IPS-NIHi7 (cell line): ENCODE data around the gene RSBN1.

Experiments used
- DNase-seq: peaks from one replicate; pipeline ENCODE4 v3.0.0; 2012; ENCODE audit warnings: mixed read lengths; ENCODE audit errors: extremely low spot score

RSBN1 gene

GRCh38 chr1:113812661-113813135 lies 422 bp upstream of the RSBN1 start:
- DNase-seq, result peak; percentile 40

GRCh38 chr1:113811156-113811887 lies 954 bp downstream of the RSBN1 start:
- peak; percentile 43 for DNase-seq

- DNase-seq, result no peak
Measured at GRCh38 chr1:113809670-113810602, 2.3 kb downstream of the RSBN1 start.

GRCh38 chr1:113808450-113809195 lies 3.7 kb downstream of the RSBN1 start:
- DNase-seq, result no peak

GRCh38 chr1:113805639-113806038 lies 6.6 kb downstream of the RSBN1 start:
- DNase-seq, result no peak

- DNase-seq, result no peak
Measured at GRCh38 chr1:113805256-113805531, 7.1 kb downstream of the RSBN1 start.

GRCh38 chr1:113804421-113805255 lies 7.6 kb downstream of the RSBN1 start:
- DNase-seq, result peak; percentile 12

- no peak for DNase-seq
Measured at GRCh38 chr1:113802367-113803007, 9.8 kb downstream of the RSBN1 start.

- DNase-seq, result no peak
Measured at GRCh38 chr1:113800487-113800886, 11.8 kb downstream of the RSBN1 start.

GRCh38 chr1:113797472-113797871 lies 14.8 kb downstream of the RSBN1 start:
- no peak for DNase-seq

GRCh38 chr1:113793878-113794834 lies 18.1 kb downstream of the RSBN1 start:
- no peak for DNase-seq

- no peak for DNase-seq
Measured at GRCh38 chr1:113792986-113793385, 19.3 kb downstream of the RSBN1 start.

- DNase-seq, result no peak
Measured at GRCh38 chr1:113792471-113792870, 19.8 kb downstream of the RSBN1 start.

- no peak for DNase-seq
Measured at GRCh38 chr1:113788802-113789201, 23.5 kb downstream of the RSBN1 start.

GRCh38 chr1:113787663-113788062 lies 24.6 kb downstream of the RSBN1 start:
- no peak for DNase-seq

GRCh38 chr1:113786069-113786468 lies 26.2 kb downstream of the RSBN1 start:
- no peak for DNase-seq

- DNase-seq, result no peak
Measured at GRCh38 chr1:113784104-113784779, 28.0 kb downstream of the RSBN1 start.

GRCh38 chr1:113783254-113784103 lies 28.8 kb downstream of the RSBN1 start:
- DNase-seq, result no peak
